ENCODE data around the gene TUB. TPM values are rescaled to one million over a fixed set of nuclear protein-coding genes. Genes with fewer than 3 reads are reported as not detected.
A peak's percentile ranks its signal among the peaks of the same experiment; 100 is the strongest.

Gene TUB
- total RNA-seq, 1 donor from 2014 or later, result 22.3 TPM

- ATAC-seq (no peak), DNase-seq (no peak)
- intact Hi-C loops (cut with micrococcal nuclease), result no loop called here
These were observed 17.4 kb downstream of the TUB start for GRCh38 chr11:8098361-8098760.

- DNase-seq (no peak), ATAC-seq (no peak)
- intact Hi-C loops (cut with micrococcal nuclease), result no loop called here
These were observed 17.9 kb downstream of the TUB start for GRCh38 chr11:8098879-8099278.

- DNase-seq, result peak; percentile 84
- ATAC-seq, result peak; percentile 66
- intact Hi-C loops (cut with micrococcal nuclease), result no loop called here
These were observed 18.4 kb downstream of the TUB start for GRCh38 chr11:8099291-8099899.

- ATAC-seq (no peak), DNase-seq (no peak)
- intact Hi-C loops (cut with micrococcal nuclease), result no loop called here
These were observed 19.1 kb downstream of the TUB start for GRCh38 chr11:8100158-8100557.

GRCh38 chr11:8100605-8101004 is 19.6 kb downstream of the TUB start:
- DNase-seq (no peak), ATAC-seq (no peak)

GRCh38 chr11:8101421-8101820 is 20.4 kb downstream of the TUB start:
- intact Hi-C loops (cut with micrococcal nuclease), result no loop called here
- DNase-seq (no peak), ATAC-seq (no peak)

More at GRCh38 chr11:8100605-8101004, 19.6 kb downstream of the TUB start:
- intact Hi-C loops (cut with micrococcal nuclease), result no loop called here

- no peak for DNase-seq
- intact Hi-C loops (cut with micrococcal nuclease), result no loop called here
- no peak for ATAC-seq
These were observed 21.4 kb downstream of the TUB start for GRCh38 chr11:8102296-8102915.

GRCh38 chr11:8102965-8103364 is 22.0 kb downstream of the TUB start:
- no peak for DNase-seq
- intact Hi-C loops (cut with micrococcal nuclease), result no loop called here

GRCh38 chr11:8103909-8104308 is 22.9 kb downstream of the TUB start:
- DNase-seq, result no peak
- intact Hi-C loops (cut with micrococcal nuclease), result no loop called here
- no peak for ATAC-seq

More at GRCh38 chr11:8102965-8103364, 22.0 kb downstream of the TUB start:
- ATAC-seq, result no peak

GRCh38 chr11:8105133-8105532 is 24.1 kb downstream of the TUB start:
- DNase-seq, result no peak
- intact Hi-C loops (cut with micrococcal nuclease), result no loop called here
- ATAC-seq, result no peak

- ATAC-seq (peak; percentile 74), DNase-seq (no peak)
- intact Hi-C loops (cut with micrococcal nuclease), result no loop called here
These were observed 24.7 kb downstream of the TUB start for GRCh38 chr11:8105666-8106065.

- ATAC-seq (peak; percentile 94), DNase-seq (peak; percentile 61)
- intact Hi-C loops (cut with micrococcal nuclease), result no loop called here
These were observed 25.7 kb downstream of the TUB start for GRCh38 chr11:8106679-8107078.

GRCh38 chr11:8107642-8108041 is 26.6 kb downstream of the TUB start:
- ATAC-seq (no peak), DNase-seq (no peak)
- intact Hi-C loops (cut with micrococcal nuclease), result no loop called here

- DNase-seq (no peak), ATAC-seq (no peak)
- intact Hi-C loops (cut with micrococcal nuclease), result no loop called here
These were observed 27.4 kb downstream of the TUB start for GRCh38 chr11:8108421-8108820.

- no peak for DNase-seq
- intact Hi-C loops (cut with micrococcal nuclease), result no loop called here
- no peak for ATAC-seq
These were observed 28.7 kb downstream of the TUB start for GRCh38 chr11:8109675-8110074.

- intact Hi-C loops (cut with micrococcal nuclease), result no loop called here
- no peak for ATAC-seq
These were observed 29.4 kb downstream of the TUB start for GRCh38 chr11:8110396-8110795.

GRCh38 chr11:8111636-8112035 is 30.6 kb downstream of the TUB start:
- DNase-seq (no peak), ATAC-seq (no peak)
- intact Hi-C loops (cut with micrococcal nuclease), result no loop called here

More at GRCh38 chr11:8110396-8110795, 29.4 kb downstream of the TUB start:
- no peak for DNase-seq

- intact Hi-C loops (cut with micrococcal nuclease), result no loop called here
- DNase-seq (no peak), ATAC-seq (no peak)
These were observed 41.3 kb downstream of the TUB start for GRCh38 chr11:8122173-8122764.

GRCh38 chr11:8126649-8127289 is 45.8 kb downstream of the TUB start:
- intact Hi-C loops (cut with micrococcal nuclease), result no loop called here
- DNase-seq, result no peak

GRCh38 chr11:8127447-8127846 is 46.4 kb downstream of the TUB start:
- no peak for DNase-seq
- ATAC-seq, result no peak
- intact Hi-C loops (cut with micrococcal nuclease), result no loop called here

More at GRCh38 chr11:8126649-8127289, 45.8 kb downstream of the TUB start:
- ATAC-seq, result no peak

Measured in left ventricle myocardium superior (tissue), 1 donor.